ENCODE data around the gene CDC16. TPM values are rescaled to one million over a fixed set of nuclear protein-coding genes. Genes with fewer than 3 reads are reported as not detected.

The CDC16 gene
- total and polyA plus RNA-seq, 2 of the 13 experiments (the other 11 are each of a cell fraction or from before 2014, with no cell fraction given) = 24.2 to 60.9 TPM

GRCh38 chr13:114230575-114230974, 4.1 kb upstream of the CDC16 start:
- no peak overlapping the region for H3K9ac ChIP-seq (ENCODE audit: insufficient read depth, low read depth, low read length)
- ATAC-seq (no peak), FAIRE-seq (no peak), DNase-seq (ENCODE audit: low spot score) (no peak)
- in situ Hi-C loops (cut with HindIII; ENCODE audit: extremely low pct_ligation_motif_present, low pct_unique_long_range_greater_than_20kb) = no loop called here
- intact Hi-C loops (cut with micrococcal nuclease; ENCODE audit: unreplicated experiment) = no loop called here
- H3K36me3 ChIP-seq (replicated peaks in 1 of 2; ENCODE audit: control insufficient read depth in 1 of 2, insufficient read depth in 2 of 2, low read length in 2 of 2) = no peaks in the 10 kb centered on the region
- CTCF ChIA-PET (ENCODE audit: low intra/inter-chr PET ratio, low total read pairs) = no interaction called here
- no peaks in the 10 kb centered on the region for H4K20me1 ChIP-seq (ENCODE audit: insufficient read depth, low read length)
- no peak for TF ChIP-seq HOMEZ (CRISPR knock-in tag; IDR thresholded peaks at IDR 0.05; ENCODE audit: low read depth)
- TF ChIP-seq ZNF703 (CRISPR knock-in tag; IDR thresholded peaks at IDR 0.05; ENCODE audit: borderline replicate concordance) = no peak
- TF ChIP-seq IKZF5 (CRISPR knock-in tag; IDR thresholded peaks at IDR 0.05) = no peak
- TF ChIP-seq CEBPG (CRISPR knock-in tag; IDR thresholded peaks at IDR 0.05) = no peak
- TF ChIP-seq ZNF550 (CRISPR knock-in tag; IDR thresholded peaks at IDR 0.05; ENCODE audit: borderline replicate concordance) = no peak
- no peak for TF ChIP-seq ZNF207 (IDR thresholded peaks at IDR 0.05; ENCODE audit: borderline replicate concordance)
- TF ChIP-seq KDM3A (CRISPR knock-in tag; IDR thresholded peaks at IDR 0.05; ENCODE audit: low read depth) = no peak
- no peak for TF ChIP-seq GLMP (CRISPR knock-in tag; IDR thresholded peaks at IDR 0.05; ENCODE audit: borderline replicate concordance)
- no peak for TF ChIP-seq ZBTB8A (CRISPR knock-in tag; IDR thresholded peaks at IDR 0.05; ENCODE audit: borderline replicate concordance, low read depth)
- TF ChIP-seq ZNF782 (CRISPR knock-in tag; IDR thresholded peaks at IDR 0.05; ENCODE audit: borderline replicate concordance) = no peak
- no peak for TF ChIP-seq ZFP36L2 (CRISPR knock-in tag; IDR thresholded peaks at IDR 0.05)
- TF ChIP-seq, protein P1, sequence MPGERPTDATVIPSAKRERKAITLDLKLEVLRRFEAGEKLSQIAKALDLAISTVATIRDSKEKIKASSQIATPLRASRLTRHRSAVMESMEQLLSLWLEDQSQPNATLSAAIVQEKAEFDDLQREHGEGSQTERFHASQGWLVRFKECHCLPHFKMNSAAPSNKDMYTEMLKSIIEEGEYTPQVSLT (CRISPR knock-in tag; IDR thresholded peaks at IDR 0.05; ENCODE audit: borderline replicate concordance, low read depth) = no peak
- TF ChIP-seq JUND (CRISPR knock-in tag; IDR thresholded peaks at IDR 0.05) = no peak
- no peak for TF ChIP-seq SAFB2 (CRISPR knock-in tag; IDR thresholded peaks at IDR 0.05; ENCODE audit: borderline replicate concordance, low read depth)
- no peak for TF ChIP-seq ZNF724P (CRISPR knock-in tag; IDR thresholded peaks at IDR 0.05; ENCODE audit: borderline replicate concordance)
- no peak for TF ChIP-seq ZBTB21 (CRISPR knock-in tag; IDR thresholded peaks at IDR 0.05)
- no peak for TF ChIP-seq HMG20A (CRISPR knock-in tag; IDR thresholded peaks at IDR 0.05; ENCODE audit: borderline replicate concordance)
- no peak for TF ChIP-seq THRA (CRISPR knock-in tag; IDR thresholded peaks at IDR 0.05; ENCODE audit: borderline replicate concordance)
- TF ChIP-seq DPF2 (CRISPR knock-in tag; IDR thresholded peaks at IDR 0.05; ENCODE audit: borderline replicate concordance, low read depth) = no peak
- no peak overlapping the region for H3K27ac ChIP-seq (ENCODE audit: extremely low read length, insufficient read depth, low read length)
- H3K79me2 ChIP-seq (ENCODE audit: insufficient read depth, low read length) = peaks cover 4% of the 10 kb centered on the region
- 2% methylated on average over 3 of the region's 3 CpGs for WGBS (ENCODE audit: low lambda C conversion rate)
- POLR2A ChIA-PET = no interaction called here
- no TSS peak for BruUV-seq (replicated peaks)
- no peak overlapping the region for H3K4me2 ChIP-seq (ENCODE audit: low read depth, low read length)
- no peaks in the 10 kb centered on the region for H3K4me1 ChIP-seq (ENCODE audit: insufficient read depth, low read length)
- H3K9me3 ChIP-seq (ENCODE audit: low read length) = no peaks in the 10 kb centered on the region
- H3K27me3 ChIP-seq (ENCODE audit: control insufficient read depth in 1 of 2, insufficient read depth in 2 of 2, low read length in 2 of 2) = peaks cover 6 to 43% of the 10 kb centered on the region in 2 experiments
- H2AFZ ChIP-seq (ENCODE audit: low read length) = no peak overlapping the region
- H3K4me3 ChIP-seq (replicated peaks in 1 of 3; ENCODE audit: insufficient read depth in 1 of 3, low read depth in 2 of 3, low read length in 3 of 3) = no peak overlapping the region
